ENCODE data around the gene CCL27.

The CCL27 gene, protein sequence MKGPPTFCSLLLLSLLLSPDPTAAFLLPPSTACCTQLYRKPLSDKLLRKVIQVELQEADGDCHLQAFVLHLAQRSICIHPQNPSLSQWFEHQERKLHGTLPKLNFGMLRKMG

DNA sequence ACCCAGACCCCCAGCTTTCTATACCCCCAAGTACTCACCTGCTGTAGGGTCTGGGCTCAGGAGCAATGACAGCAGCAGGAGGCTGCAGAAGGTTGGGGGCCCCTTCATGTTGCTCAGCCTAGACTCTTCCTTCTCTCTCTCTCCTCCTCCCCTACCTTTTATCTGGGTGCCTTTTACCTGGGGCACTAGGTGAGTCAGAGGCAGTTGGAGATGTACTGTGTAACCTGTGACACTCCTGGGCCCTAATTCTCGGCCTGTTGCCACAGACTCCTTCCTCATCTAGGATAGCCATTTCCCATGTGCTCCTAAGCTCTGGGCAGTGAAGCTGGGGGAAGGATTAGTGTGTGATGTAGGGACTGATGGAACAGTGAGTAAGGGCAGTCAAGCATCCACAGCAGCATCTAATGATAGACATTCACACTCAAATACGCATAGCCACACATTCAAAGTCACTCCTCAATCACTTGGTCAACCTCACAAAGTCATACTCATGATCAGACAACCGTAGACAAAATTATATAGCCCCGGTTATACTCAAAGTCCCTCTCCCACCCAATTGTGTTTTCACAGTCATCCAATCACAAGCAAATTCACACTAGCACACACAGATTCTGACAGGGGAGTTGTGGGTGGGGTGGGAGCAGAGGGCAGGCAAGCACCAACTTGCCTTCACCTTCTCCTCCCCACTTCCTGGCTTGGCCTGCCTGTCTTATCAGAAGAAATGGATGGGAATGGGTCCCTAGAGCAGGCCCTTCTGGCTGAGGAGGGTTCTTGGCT is at the start of gene CCL27:
CCL27 (minus strand) TSS at position 132 of the 777 bp plus-strand sequence; CDS start at position 108, 24 bp downstream.
- no peak for DNase-seq (ENCODE audit: low spot score)

DNA sequence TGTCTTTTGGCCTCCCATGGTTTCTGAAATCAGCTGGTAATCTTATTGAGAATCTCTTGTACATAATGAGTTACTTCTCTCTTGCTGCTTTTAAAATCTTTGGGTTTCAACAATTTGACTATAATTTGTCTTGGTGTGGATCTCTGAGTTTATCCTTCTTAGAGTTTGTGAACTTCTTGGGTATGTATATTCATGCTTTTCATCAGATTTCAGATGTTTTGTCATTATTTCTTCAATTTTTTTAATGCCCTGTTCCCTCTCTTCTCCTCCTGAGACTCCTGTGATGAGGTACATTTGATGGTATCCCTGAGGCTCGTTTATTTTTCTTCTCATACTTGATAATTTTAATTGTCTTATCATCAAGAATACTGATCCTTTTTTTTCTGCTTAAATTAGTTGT is 49.7 kb upstream of the CCL27 start:
- no peak for DNase-seq (ENCODE audit: low spot score)

DNA sequence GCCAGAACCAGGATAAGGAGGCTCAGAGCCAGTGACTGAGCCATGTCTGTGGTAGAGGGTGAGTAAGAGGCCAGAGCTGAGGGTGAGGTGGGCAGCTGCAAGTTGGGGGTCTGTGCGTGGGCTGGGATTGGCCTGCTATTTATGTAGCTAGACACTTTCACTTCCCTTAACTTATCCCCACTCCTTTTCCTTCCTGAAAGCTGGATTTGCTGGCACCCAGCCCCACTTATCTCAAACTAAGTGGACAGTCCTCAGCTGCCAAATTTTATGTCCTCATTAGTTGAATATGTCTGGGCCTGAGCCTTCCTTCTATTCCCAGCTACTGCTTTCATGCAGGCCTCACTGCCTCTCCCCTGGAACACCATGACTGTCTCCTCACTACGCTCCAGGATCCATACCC is 47.6 kb upstream of the CCL27 start, which contains the start of gene CCL21:
CCL21 (minus strand) TSS at position 114 of the 400 bp plus-strand sequence; CDS start at position 44, 70 bp downstream.
- DNase-seq (ENCODE audit: low spot score): no peak

DNA sequence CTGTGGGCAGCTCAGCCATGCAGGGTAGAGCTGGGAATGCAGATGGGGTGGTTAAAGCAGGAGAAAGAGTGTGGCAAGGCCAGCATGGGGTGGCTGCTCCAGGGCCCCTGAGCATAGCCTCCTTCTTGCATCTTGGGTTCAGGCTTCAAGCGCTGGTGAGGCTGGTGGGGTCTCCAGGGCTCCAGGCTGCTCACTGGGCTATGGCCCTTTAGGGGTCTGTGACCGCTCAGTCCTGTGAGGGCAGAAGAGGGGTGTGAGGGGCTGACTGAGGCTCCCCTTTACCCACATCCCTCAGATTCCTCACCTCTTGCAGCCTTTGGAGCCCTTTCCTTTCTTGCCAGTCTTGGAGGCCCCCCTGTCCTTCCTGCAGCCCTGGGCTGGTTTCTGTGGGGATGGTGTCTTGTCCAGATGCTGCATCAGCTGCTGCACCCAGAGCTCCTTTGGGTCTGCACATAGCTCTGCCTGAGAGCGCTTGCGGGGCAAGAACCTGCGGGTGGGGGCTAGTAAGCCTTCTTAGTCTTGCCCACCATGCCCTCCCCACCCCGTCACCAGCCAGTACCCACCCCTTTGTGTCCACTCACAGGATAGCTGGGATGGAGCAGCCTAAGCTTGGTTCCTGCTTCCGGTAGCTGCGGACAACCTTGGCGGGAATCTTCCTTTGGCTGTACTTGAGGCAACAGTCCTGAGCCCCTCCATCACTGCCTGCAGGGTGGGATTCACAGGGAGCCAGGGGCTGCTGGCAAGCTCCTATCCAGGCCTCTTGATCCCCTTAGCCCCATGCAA is 46.9 kb upstream of the CCL27 start:
- DNase-seq (ENCODE audit: low spot score): no peak

DNA sequence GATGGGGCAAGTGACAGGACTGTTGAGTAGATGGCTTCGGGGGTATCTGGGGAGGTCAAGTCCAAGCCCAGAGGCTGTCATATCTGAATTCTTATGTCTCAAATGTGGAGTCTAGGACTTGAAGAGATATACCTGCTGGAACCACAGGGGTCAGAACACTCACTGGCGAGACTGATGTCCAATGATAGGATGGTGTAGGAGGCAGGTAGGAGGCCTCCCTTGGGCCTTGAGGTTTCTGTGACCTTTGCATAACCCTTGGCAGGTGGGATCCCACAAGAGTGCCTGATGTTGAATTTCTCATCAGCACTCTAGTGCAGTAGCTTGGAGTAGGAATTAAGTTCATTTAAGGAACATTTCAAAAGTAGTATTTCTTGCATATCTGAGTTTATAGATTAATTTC is 44.7 kb upstream of the CCL27 start:
- no peak for DNase-seq (ENCODE audit: low spot score)

DNA sequence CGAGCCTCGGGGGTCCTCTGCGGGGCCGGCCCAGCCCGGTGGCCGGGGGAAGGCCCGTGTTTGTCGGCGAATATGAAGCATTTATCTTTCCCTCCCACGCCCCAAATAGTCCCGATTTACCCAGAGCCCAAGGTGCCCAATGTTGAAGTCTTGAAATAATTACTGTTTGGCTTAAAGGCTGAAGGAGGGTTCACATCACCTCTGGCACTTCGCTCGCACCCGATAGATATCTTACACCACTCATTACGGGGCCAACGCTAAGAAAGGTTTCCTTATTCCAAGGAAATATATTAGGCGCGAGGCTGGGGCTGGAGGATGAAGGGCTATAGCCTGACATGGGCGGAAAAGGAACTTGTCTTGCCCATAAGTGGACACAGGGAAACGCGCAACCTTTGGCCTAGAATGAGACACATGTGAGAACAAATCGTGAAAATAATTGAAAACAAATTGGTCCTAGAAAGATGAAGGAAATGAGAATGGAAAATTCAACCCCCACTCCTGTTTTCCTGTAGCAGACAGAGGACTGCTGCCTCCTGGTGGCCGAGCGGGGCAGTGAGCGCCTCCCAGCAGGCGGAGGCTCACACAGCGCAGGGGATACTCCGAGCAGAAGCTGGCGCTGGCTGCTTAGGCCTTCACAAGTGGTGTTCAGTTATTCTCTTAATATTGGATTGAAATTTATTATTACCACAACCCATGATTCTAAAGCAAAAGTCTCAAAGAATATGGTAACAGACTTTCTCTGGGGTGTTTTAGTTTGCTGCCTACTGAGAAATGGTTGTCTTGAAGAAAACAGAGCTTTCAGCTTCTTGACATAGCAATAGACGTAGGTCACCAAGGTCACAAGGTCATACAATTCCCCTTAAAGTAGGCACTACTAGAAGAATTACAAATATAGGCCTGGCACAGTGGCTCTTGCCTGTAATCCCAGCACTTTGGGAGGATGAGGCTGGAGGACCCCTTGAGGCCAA is 39.6 kb upstream of the CCL27 start:
- peak; percentile 73 for DNase-seq (ENCODE audit: low spot score)

DNA sequence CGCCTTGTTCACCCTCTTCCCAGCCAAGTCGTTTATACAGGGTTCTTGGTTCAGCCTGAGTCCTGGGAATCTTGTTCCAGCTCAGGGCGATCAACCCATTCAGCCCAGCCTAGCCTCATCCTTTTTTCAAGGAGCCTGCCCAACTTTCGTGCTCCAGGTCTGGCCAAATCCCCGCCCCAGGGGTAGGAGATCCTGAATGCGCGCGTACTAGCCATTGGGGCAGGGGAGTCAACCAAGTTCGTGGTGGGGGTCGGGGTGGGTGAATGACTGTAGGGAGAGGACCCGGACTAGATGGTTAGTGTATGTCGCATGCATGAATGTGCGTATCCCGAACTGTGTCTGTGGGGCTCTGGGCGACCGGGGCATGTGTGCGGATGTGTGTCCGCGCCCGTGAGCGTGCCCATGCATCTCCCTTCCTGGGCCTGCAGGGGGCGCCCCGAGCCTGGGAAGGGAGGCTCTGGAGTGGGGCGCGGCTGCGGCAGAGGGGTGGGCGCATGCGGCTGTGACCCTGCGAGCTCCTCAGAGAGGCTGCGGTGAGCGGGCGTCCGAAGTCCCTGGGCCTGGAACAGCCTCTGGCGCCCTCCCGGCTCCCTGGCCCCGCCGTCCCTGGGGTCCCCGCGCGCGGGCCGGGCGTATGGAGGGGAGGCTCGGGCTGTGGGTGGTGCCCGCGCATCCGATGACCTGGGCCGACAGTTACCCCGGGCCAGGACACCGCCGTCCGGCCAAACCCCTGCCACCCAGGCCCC is 38.7 kb upstream of the CCL27 start:
- DNase-seq (ENCODE audit: low spot score): peak; percentile 69

DNA sequence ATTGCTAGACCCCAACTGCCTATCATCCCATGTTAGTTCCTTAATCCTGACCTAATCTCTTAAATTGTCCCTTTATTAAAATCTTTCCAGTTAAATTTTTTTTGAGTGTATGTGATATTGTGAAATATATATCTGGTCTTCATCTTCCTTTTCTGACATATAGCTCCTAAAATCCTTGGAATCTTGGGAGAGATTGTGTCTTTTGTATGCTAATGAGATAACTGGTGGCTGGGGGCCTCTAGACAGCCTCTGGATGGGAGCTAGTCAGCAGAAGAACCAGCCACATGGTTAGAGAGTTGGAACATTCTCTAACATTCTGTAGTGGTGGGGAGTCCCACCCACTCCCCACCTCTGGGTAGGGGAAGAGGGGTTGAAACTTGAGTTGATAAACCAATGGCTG is 32.4 kb upstream of the CCL27 start:
- DNase-seq (ENCODE audit: low spot score): no peak

DNA sequence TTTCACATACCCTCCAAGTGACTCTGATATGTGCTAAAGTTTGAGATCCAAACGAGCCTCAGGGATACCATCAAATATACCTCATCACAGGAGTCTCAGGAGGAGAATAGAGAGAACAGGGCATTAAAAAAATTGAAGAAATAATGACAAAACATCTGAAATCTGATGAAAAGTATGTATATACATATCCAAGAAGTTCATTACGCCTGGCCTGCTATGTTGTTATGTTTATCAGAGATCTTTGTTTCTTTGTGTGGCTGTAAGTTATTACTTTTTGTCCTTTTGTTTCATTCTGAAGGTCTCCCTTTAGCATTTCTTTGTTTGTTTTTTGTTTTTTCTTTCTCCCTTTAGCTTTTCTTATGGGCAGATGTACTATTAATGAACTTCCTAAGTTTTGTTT is 31.1 kb upstream of the CCL27 start:
- DNase-seq (ENCODE audit: low spot score): no peak

DNA sequence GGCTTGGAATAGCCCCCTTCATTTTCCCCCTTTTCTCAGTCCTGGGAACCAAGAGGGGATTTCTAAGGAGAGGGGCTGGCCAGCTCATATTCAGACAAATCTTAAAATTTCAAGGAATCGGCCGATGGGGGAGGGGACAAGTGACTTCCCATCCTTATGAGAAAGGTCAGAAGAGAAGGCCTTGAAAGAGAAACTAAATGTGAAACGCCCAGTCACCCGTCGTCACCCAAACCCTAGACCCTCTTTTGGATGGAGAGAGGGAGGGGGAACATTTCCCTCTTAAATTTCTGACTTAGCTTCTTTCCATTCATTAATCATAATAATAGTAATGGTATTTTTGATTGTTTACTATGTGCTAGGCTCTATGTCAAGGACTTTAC is 29.5 kb upstream of the CCL27 start:
- DNase-seq (ENCODE audit: low spot score): no peak

DNA sequence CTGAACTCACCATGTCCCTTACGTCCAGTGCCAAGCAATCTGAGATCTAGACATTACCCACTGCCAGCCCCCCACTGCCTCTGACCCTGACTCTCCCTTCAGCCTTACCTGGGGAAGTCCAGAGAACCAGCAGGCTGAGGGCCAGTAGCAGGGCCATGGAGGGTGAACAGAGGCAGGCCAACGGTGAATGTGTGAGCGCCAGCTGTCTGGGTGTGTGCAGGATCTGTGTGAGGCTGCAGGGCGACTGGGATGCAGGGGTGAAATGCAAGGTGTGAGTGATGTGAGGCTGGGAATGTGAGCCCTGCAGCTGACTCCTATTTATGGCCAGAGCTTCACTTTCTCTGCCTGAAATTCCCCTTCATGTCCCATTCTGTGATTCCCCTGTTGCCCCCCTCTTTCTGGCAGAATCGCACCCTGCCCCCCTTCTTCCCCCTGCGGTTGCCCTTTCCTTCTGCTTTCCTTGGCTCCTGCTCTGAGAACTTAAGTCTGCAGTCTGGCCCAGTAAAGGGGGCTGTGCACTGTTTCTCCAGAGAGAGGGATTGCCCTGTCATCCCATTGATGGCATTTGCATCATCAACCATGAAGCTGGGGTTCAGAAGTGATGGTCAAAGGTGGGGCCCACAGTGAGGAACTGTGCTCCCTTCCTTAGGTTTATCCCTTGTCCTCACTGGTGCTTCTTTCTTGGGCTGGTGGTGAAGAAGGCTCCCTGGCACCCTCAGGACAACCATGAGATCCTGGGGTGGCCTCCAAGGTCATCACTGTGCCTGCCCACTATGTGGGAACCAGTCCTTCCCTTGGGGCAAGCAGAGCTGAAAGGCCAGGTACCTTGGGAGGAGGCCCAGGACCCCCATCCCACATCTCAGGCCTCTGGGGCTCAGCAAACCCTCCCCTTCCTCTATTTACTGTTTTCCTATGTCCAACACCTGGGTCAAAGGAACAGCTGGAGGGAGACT is 28.8 kb upstream of the CCL27 start, which contains the start of gene CCL19:
CCL19 (minus strand) TSS at position 294 of the 953 bp plus-strand sequence; CDS start at position 157, 137 bp downstream.
- no peak for DNase-seq (ENCODE audit: low spot score)

DNA sequence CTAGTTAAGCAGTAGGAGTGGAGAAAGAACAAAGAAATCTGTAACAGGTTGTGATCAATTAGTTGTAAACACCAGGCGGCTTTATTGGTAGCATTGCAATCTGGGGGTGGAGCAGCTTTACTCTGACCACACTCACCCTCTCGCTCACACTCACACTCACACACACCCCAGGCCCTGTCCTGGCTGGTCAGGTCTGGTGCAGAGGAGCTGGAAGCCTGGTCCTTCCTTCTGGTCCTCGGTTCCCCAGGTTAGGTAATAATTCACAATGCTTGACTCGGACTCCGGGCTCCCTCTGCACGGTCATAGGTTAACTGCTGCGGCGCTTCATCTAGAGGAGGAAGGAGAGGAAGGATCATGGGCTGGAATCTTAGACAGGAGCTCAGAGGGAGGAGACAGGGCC is 27.1 kb upstream of the CCL27 start:
- no peak for DNase-seq (ENCODE audit: low spot score)

DNA sequence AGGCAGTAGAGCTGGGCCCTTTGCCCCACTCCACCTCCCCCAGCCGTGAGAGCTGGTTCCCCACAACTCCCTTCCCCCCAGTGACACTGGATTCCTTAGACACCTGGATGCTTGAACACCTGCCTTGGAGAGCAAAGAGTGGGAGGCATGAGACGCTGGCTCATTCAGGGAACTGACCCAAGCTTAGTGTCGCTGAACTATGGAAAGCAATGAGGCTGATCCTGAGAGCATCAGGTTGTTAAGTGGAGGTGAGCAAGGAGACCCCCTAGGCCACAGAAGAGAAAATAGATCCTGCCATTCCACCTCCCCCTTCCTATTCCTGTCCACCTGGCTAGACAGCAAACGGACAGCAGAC is 26.6 kb upstream of the CCL27 start:
- DNase-seq (ENCODE audit: low spot score): no peak

DNA sequence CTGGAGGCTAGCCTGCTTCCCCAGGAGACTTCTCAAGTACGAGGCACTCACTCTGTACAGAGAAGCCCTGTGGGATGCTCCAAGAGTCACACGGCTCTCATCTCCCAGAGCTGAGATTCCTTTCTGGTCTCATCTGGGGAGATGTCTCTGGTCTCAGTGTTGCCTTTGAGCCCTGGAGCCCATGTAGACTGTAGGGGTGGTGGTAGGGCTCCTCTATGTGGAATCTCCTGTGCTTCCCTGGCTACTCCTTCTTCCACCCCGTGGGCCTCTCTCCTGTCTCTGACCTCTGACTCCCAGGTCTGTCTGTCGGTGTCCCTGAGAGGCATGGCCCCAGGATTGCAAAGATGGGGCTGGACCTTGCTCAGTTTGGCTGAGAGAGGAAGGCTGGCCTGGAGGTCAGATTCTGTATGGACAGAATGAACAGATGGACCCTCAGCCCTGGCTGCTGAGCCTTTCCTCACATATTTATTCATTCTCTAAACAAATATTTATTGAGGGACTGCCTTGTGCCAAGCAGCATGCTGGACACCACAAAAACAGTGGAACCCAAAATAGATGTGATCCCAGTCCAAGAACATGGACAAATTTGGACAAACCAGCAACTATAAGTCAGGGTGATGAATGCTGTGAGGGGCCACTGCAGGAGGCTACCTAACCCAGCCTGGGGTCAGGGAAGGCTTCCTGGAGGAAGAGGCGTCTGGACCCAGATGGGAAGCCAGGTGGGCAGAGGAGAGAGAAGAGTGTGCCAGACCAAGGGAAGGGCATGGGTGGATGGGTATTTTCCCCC is 26.1 kb upstream of the CCL27 start:
- no peak for DNase-seq (ENCODE audit: low spot score)

DNA sequence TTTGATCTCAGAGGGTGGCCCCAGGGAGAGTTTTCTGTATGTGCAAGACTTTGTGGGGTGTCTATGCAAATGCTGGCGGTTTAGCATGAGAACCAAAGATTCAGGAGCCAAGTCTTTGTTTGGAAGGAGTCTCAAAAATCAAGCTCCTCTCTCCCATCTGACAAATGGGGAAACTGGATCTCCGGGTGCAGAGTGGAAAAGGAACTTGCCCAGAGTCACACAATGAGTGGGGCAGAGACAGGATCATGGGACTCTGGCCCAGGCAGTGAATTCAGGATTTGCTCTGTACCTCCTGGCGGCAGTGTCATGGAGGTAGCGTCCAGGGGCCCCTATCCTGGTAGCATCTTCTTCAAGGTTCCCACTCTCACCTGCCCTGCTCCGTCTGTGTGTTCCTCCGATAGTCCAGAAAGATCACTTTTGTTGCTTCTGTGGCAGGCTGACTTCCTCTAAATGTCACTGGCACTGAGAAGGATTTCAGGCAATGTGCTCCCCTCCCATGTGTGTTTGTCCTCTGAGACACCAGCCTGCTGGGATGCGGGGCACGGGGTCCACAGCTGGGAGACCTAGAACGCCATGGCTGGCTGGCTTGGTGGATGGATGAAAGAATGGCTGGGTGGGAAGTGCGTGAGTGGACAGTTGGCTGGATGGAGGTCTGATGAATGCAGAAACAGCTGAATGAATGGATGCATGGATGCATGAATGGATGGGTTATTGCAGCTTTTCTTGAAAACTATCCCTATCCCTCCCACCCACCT is 25.0 kb upstream of the CCL27 start:
- DNase-seq (ENCODE audit: low spot score): no peak

DNA sequence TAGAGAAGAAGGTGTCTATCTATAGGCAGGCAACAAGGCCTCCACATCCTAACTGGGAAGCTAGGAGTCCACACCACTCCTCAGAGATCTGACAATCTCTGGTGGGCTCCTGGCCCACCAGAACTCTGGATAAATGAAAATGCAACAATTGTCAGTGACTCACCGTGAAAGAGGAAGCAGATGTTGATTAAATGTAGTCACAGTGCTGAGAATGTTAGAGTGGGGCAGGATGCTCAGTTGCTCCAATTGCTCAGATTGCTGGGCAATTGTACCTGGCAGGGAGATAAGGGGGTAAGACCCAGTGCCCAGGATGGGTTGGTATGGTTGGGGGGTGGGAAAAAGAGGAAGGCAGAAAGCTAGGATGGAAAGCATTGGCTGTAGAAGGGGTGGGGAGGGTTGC is 24.3 kb upstream of the CCL27 start:
- DNase-seq (ENCODE audit: low spot score): no peak

DNA sequence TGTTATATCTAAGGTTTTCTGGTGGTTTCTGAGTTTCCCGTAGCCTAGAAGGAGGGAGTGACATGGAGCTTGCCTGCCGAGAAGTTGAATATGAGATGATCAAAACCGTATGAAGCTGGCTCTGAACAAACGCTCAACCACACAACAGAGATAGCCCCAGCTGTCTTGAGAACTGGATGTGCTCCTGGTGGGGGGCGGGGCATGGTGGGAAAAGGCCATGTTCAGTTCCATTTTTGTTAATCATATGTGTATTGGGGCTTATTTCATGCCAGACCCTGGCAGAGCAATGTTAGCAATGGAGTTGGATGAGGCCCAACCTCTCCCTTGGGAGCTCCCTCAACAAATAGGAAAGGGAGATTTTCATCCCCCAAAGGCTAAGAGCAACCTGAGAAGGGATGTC is 23.8 kb upstream of the CCL27 start:
- DNase-seq (ENCODE audit: low spot score): no peak

DNA sequence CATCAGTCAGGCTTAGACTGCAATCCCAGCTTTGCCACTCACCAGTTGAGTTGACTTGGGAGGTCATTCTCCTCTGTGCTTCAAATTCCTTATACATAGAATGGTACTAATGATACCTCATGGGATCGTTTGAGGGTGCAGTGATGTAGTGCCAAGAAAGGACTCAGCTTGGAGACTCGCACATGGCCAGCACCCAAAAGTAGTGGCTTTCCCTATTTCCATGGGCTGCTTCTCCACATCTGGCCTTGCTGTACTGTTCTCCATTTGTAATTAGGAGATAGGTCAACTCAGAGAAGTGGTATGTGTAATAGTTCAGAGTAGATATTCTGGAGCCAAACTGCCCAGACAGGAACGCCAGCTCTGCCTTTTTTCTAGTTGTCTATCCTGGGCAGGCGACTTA is 23.1 kb upstream of the CCL27 start:
- no peak for DNase-seq (ENCODE audit: low spot score)
